GM13977 (cell line): Measurements from ENCODE around the gene ABHD16B.
"Not testable (repeated sequence)": the region's sequence is repeated elsewhere in the genome, so short reads cannot be mapped to it uniquely, and the experiment has no call there.

Experiments
- DNase-seq: peaks from one replicate; pipeline ENCODE4 v3.0.0; 2012; ENCODE audit warnings: low spot score
- in situ Hi-C: fragments of 300-500 bp; cut with MboI; formaldehyde crosslinking; loops from one replicate; pipeline ENCODE4 v1.12.0; 2022; ENCODE audit warnings: low sequenced_read_pairs, low pct_unique_long_range_greater_than_20kb, mixed read lengths, inconsistent platforms; ENCODE audit not compliant: unreplicated experiment
- TF ChIP-seq, protein P1 (sequence below): IDR thresholded peaks from 2 replicates; pipeline ENCODE4 v1.5.1; 2012; ENCODE audit warnings: mild to moderate bottlenecking, control low read depth; ENCODE audit not compliant: insufficient read depth; ENCODE audit errors: extremely low read depth, missing control alignments

Gene ABHD16B

GRCh38 chr20:63864545-63864977, 3.3 kb downstream of the ABHD16B start:
- in situ Hi-C loops, result no loop called here
- DNase-seq, result no peak
- TF ChIP-seq, protein P1, sequence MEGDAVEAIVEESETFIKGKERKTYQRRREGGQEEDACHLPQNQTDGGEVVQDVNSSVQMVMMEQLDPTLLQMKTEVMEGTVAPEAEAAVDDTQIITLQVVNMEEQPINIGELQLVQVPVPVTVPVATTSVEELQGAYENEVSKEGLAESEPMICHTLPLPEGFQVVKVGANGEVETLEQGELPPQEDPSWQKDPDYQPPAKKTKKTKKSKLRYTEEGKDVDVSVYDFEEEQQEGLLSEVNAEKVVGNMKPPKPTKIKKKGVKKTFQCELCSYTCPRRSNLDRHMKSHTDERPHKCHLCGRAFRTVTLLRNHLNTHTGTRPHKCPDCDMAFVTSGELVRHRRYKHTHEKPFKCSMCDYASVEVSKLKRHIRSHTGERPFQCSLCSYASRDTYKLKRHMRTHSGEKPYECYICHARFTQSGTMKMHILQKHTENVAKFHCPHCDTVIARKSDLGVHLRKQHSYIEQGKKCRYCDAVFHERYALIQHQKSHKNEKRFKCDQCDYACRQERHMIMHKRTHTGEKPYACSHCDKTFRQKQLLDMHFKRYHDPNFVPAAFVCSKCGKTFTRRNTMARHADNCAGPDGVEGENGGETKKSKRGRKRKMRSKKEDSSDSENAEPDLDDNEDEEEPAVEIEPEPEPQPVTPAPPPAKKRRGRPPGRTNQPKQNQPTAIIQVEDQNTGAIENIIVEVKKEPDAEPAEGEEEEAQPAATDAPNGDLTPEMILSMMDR, result no peak

GRCh38 chr20:63864978-63865640, 3.8 kb downstream of the ABHD16B start, which contains the start of gene TPD52L2:
TPD52L2 (plus strand) TSS chr20:63865270; CDS start chr20:63865366, 96 bp downstream.
- in situ Hi-C loops, result no loop called here
- DNase-seq, result peak; percentile 99
- TF ChIP-seq, protein P1, result no peak

DNA sequence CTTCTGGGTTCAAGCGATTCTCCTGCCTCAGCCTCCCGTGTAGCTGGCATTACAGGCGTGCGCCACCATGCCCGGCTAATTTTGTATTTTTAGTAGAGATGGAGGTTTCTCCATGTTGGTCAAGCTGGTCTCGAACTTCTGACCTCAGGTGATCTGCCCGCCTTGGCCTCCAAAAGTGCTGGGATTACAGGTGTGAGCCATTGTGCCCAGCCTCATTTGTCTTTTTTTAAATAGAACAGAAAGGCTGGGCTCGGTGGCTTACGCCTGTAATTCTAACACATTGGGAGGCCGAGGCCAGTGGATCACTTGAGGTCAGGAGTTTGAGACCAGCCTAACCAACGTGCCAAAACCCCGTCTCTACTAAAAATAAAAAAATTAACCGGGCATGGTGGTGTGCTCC, 5.7 kb downstream of the ABHD16B start:
- in situ Hi-C loops, result not testable (repeated sequence)

GRCh38 chr20:63868264-63868663, 7.0 kb downstream of the ABHD16B start:
- TF ChIP-seq, protein P1, result no peak
- in situ Hi-C loops, result no loop called here
- DNase-seq, result no peak

More for the DNA sequence above, 5.7 kb downstream of the ABHD16B start:
- not testable (repeated sequence) for DNase-seq

- in situ Hi-C loops, result no loop called here
- TF ChIP-seq, protein P1, result no peak
- DNase-seq, result no peak
Observed at GRCh38 chr20:63873477-63873971, 12.2 kb downstream of the ABHD16B start.

DNA sequence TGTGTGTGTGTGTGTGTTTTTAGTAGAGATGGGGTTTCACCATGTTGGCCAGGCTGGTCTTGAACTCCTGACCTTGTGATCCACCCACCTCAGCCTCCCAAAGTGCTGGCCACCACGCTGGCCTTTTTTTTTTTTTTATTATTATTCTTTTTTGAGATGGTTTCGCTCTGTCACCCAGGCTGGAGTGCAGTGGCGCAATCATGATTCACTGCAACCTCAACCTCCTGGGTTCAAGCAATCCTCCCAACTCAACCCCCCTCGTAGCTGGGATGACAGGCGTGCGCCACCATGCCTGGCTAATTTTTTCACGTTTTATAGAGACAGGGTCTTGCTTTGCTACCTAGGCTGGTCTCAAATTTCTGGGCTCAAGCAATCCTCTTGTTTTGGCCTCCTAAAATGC, 12.9 kb downstream of the ABHD16B start:
- DNase-seq, in situ Hi-C loops: not testable (repeated sequence)

DNA sequence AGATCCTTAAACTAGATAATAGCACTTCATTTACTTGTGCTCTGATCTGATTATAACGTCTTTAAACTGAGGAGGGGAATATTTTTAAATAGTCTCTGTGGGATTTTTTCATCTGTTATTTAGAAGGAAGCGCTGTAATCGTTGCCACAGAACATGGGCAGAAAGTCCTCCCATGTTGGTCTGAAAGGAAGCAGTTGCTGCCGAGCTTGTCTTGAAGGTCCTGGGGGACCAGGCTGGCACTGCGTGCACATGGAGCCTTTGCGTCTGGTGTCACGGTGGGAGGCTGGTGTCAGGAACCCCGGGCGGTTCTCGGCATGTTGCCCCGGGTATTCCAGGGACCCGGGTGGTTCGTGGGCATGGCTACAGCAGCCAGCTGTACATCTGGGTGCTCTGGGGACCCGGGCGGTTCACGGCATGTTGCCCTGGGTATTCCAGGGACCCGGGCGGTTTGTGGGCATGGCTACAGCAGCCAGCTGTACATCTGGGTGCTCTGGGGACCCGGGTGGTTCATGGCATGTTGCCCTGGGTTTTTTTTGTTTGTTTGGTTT, 15.3 kb downstream of the ABHD16B start:
- TF ChIP-seq, protein P1, result no peak
- in situ Hi-C loops, result no loop called here
- no peak for DNase-seq
